Mesenchymal stem cell (in vitro differentiated cells and primary cell): ENCODE data around the gene RAB38.

ENCODE experiments used
- DNase-seq: peaks from one replicate; pipeline ENCODE4 v3.0.0-alpha.2; 2013
- H2AFZ ChIP-seq: one replicate; pipeline ENCODE4 v1.6.1; 2013; ENCODE audit warnings: low read depth, mild to moderate bottlenecking, control low read depth, inconsistent platforms, low read length, moderate library complexity
- H2AK5ac ChIP-seq: 2 replicates; pipeline ENCODE4 v1.6.1; 2013; ENCODE audit warnings: low read length, moderate library complexity, mild to moderate bottlenecking, inconsistent platforms; ENCODE audit not compliant: severe bottlenecking
- H2BK120ac ChIP-seq: one replicate; pipeline ENCODE4 v1.6.1; 2013; ENCODE audit warnings: low read depth, mild to moderate bottlenecking, inconsistent platforms, low read length, moderate library complexity
- H2BK12ac ChIP-seq, 2 experiments: one replicate each; pipeline ENCODE4 v1.6.1; 2013; ENCODE audit warnings: inconsistent platforms in 2 of 2, low read length in 2 of 2, mild to moderate bottlenecking in 2 of 2, moderate library complexity in 2 of 2, control low read depth in 1 of 2
- H2BK15ac ChIP-seq: one replicate; pipeline ENCODE4 v1.6.1; 2013; ENCODE audit warnings: mild to moderate bottlenecking, low read depth, inconsistent platforms; ENCODE audit not compliant: poor library complexity, severe bottlenecking
- H2BK5ac ChIP-seq: 2 replicates; pipeline ENCODE4 v1.6.1; 2013; ENCODE audit warnings: low read depth, mild to moderate bottlenecking, low read length, control low read depth, inconsistent platforms; ENCODE audit not compliant: poor library complexity, severe bottlenecking
- H3K14ac ChIP-seq, 2 experiments: one replicate each; pipeline ENCODE4 v1.6.1; 2013; ENCODE audit warnings: inconsistent platforms in 2 of 2, low read length in 2 of 2, control low read depth in 1 of 2, mild to moderate bottlenecking in 1 of 2, moderate library complexity in 1 of 2
- H3K18ac ChIP-seq, 2 experiments: one replicate each; pipeline ENCODE4 v1.6.1; 2013; ENCODE audit warnings: inconsistent platforms in 2 of 2, low read length in 2 of 2, control low read depth in 1 of 2, low read depth in 1 of 2, mild to moderate bottlenecking in 1 of 2
- H3K23ac ChIP-seq, 2 experiments: one replicate each; pipeline ENCODE4 v1.6.1; 2013; ENCODE audit warnings: inconsistent platforms in 2 of 2, low read length in 2 of 2, mild to moderate bottlenecking in 2 of 2, moderate library complexity in 2 of 2, control low read depth in 1 of 2
- H3K27ac ChIP-seq: 2 replicates; pipeline ENCODE4 v1.5.1; 2013; ENCODE audit warnings: mild to moderate bottlenecking, moderate library complexity, low read length, control low read depth, inconsistent platforms; ENCODE audit not compliant: poor library complexity, severe bottlenecking
- H3K27me3 ChIP-seq, 2 experiments: 2 replicates each; pipeline versions ENCODE4 v1.6.1 to v1.7.0; 2013; ENCODE audit warnings: low read length in 2 of 2, mild to moderate bottlenecking in 2 of 2, moderate library complexity in 2 of 2, control low read depth in 1 of 2, inconsistent platforms in 1 of 2; ENCODE audit not compliant: control insufficient read depth in 1 of 2, insufficient read depth in 1 of 2
- H3K36me3 ChIP-seq, 2 experiments: 2 replicates each; pipeline versions ENCODE4 v1.6.1 to v1.7.0; 2013; ENCODE audit warnings: low read length in 2 of 2, control low read depth in 1 of 2, inconsistent platforms in 1 of 2, low read depth in 1 of 2, mild to moderate bottlenecking in 1 of 2; ENCODE audit not compliant: insufficient read depth in 2 of 2, control insufficient read depth in 1 of 2
- H3K4ac ChIP-seq, 2 experiments: one replicate each; pipeline ENCODE4 v1.6.1; 2013; ENCODE audit warnings: inconsistent platforms in 2 of 2, low read length in 2 of 2, mild to moderate bottlenecking in 2 of 2, moderate library complexity in 2 of 2, control low read depth in 1 of 2, low read depth in 1 of 2
- H3K4me1 ChIP-seq: 2 replicates; pipeline ENCODE4 v1.6.1; 2013; ENCODE audit warnings: low read depth, low read length, control low read depth; ENCODE audit not compliant: control insufficient read depth, insufficient read depth
- H3K4me2 ChIP-seq: 2 replicates; pipeline ENCODE4 v1.6.1; 2013; ENCODE audit warnings: low read length, mild to moderate bottlenecking, inconsistent platforms; ENCODE audit not compliant: poor library complexity, severe bottlenecking
- H3K4me3 ChIP-seq, 2 experiments: 2 replicates each; pipeline versions ENCODE4 v1.5.1 to v1.7.0; 2013; ENCODE audit warnings: low read length in 2 of 2, mild to moderate bottlenecking in 2 of 2, control low read depth in 1 of 2, low read depth in 1 of 2; ENCODE audit not compliant: insufficient read depth in 1 of 2
- H3K79me1 ChIP-seq: replicated peaks from 2 replicates; pipeline ENCODE4 v1.6.1; 2013; ENCODE audit warnings: mild to moderate bottlenecking, control low read depth, low read length, inconsistent platforms; ENCODE audit not compliant: poor library complexity, severe bottlenecking
- H3K9ac ChIP-seq: 2 replicates; pipeline ENCODE4 v1.7.0; 2013; ENCODE audit warnings: mild to moderate bottlenecking, low read length, moderate library complexity
- H3K9me3 ChIP-seq: 2 replicates; pipeline ENCODE4 v1.7.0; 2013; ENCODE audit warnings: mild to moderate bottlenecking, low read length; ENCODE audit not compliant: control insufficient read depth
- H4K8ac ChIP-seq: one replicate; pipeline ENCODE4 v1.6.1; 2013; ENCODE audit warnings: inconsistent platforms, mild to moderate bottlenecking, low read length, moderate library complexity
- H4K91ac ChIP-seq: one replicate; pipeline ENCODE4 v1.6.1; 2013; ENCODE audit warnings: mild to moderate bottlenecking, low read length, inconsistent platforms
- WGBS: methylation state at CpG from one replicate; pipeline ENCODE4 v1.1.7; 2013; ENCODE audit warnings: mixed read lengths; 5-methylcytosine and 5-hydroxymethylcytosine counted together

RAB38 gene

DNA sequence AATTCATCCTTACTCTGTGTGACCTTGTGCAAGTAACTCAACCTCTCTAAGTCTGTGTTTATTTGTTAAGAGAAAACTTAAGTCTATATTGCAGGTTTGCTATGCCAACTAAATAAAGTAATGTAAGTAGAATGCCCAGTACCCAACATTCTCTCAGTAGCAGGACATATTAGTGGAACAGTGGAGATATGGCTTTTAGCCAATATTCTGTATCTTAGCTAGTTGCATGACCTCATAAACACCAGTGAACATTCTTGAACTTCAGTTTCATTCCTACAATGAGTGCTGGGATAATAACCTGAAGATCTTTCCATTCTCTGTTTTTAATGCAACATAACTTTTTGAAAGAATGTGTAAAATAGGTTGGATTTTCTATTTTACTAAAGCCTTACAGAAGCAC is 77.0 kb downstream of the RAB38 start:
- Histone ChIP-seq H3K4ac (no peak overlapping the region), H3K4me1 (no peaks in the 10 kb centered on the region), H3K9ac (no peak overlapping the region), H3K14ac (no peak overlapping the region), H4K91ac (no peak overlapping the region), H3K27ac (no peak overlapping the region), H2BK15ac (no peak overlapping the region), H3K27me3 (no peaks in the 10 kb centered on the region), H3K4me3 (no peak overlapping the region), H2BK5ac (no peak overlapping the region), H3K36me3 (no peaks in the 10 kb centered on the region), H3K23ac (no peak overlapping the region), H2AFZ (no peak overlapping the region), H3K18ac (no peak overlapping the region), H3K9me3 (no peaks in the 10 kb centered on the region), H2AK5ac (no peak overlapping the region), H2BK120ac (no peak overlapping the region), H2BK12ac (no peak overlapping the region), H3K79me1 (no peaks in the 10 kb centered on the region), H4K8ac (no peak overlapping the region), H3K4me2 (no peak overlapping the region)
- DNase-seq = no peak

DNA sequence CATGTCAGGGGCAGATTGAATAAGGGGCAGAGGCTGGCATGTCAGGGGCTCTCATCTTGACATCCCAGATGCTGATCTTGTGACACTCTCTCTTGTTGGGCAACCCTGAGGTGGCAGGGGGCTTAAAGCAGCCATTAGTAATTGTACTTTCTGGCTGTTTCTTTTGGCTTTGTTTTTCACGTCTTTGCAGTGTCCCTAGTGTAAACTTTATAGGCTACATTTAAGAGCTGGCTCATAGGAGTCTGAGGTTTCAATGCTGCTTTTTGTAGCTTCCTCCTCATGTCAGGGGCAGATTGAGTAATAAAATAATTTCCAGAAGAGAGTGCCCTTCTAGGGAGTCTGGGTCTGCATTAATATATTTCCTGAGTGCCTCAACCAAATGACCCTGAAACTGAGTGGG is 86.1 kb downstream of the RAB38 start:
- H3K27me3 ChIP-seq = no peaks in the 10 kb centered on the region
- H3K4me1 ChIP-seq = no peaks in the 10 kb centered on the region
- H2BK120ac ChIP-seq = no peak overlapping the region
- no peak overlapping the region for H3K4me2 ChIP-seq
- no peak overlapping the region for H3K18ac ChIP-seq
- no peaks in the 10 kb centered on the region for H3K36me3 ChIP-seq
- no peak overlapping the region for H4K91ac ChIP-seq
- H2AK5ac ChIP-seq = no peak overlapping the region
- no peak overlapping the region for H2BK12ac ChIP-seq
- no peak overlapping the region for H3K27ac ChIP-seq
- H3K9me3 ChIP-seq = no peaks in the 10 kb centered on the region
- H2BK5ac ChIP-seq = no peak overlapping the region
- H3K79me1 ChIP-seq = no peaks in the 10 kb centered on the region
- H3K9ac ChIP-seq = no peak overlapping the region
- 86% methylated on average over 1 of the region's 1 CpG for WGBS
- no peak overlapping the region for H2BK15ac ChIP-seq
- no peak for DNase-seq
- H3K23ac ChIP-seq = no peak overlapping the region
- H3K4me3 ChIP-seq = no peak overlapping the region
- H3K14ac ChIP-seq = no peak overlapping the region
- H2AFZ ChIP-seq = no peak overlapping the region
- H3K4ac ChIP-seq = no peak overlapping the region
- no peak overlapping the region for H4K8ac ChIP-seq

- H3K23ac ChIP-seq = no peak overlapping the region
- H2AK5ac ChIP-seq = no peak overlapping the region
- no peaks in the 10 kb centered on the region for H3K4me1 ChIP-seq
- H2AFZ ChIP-seq = no peak overlapping the region
- no peak overlapping the region for H3K18ac ChIP-seq
- H3K36me3 ChIP-seq = no peaks in the 10 kb centered on the region
- no peaks in the 10 kb centered on the region for H3K27me3 ChIP-seq
- H2BK5ac ChIP-seq = no peak overlapping the region
- H2BK15ac ChIP-seq = no peak overlapping the region
- no peak overlapping the region for H3K14ac ChIP-seq
- H3K79me1 ChIP-seq = no peaks in the 10 kb centered on the region
- no peak overlapping the region for H2BK120ac ChIP-seq
- no peak overlapping the region for H4K8ac ChIP-seq
- no peak overlapping the region for H3K27ac ChIP-seq
- H3K9ac ChIP-seq = no peak overlapping the region
- no peak overlapping the region for H3K4ac ChIP-seq
- no peaks in the 10 kb centered on the region for H3K9me3 ChIP-seq
- H4K91ac ChIP-seq = no peak overlapping the region
- DNase-seq = no peak
- H3K4me3 ChIP-seq = no peak overlapping the region
- no peak overlapping the region for H2BK12ac ChIP-seq
- WGBS = 58% methylated on average over 3 of the region's 3 CpGs
- no peak overlapping the region for H3K4me2 ChIP-seq
Observed at GRCh38 chr11:88087337-88087736, 87.9 kb downstream of the RAB38 start.

- Histone ChIP-seq H4K8ac (no peak overlapping the region), H4K91ac (no peak overlapping the region), H2BK120ac (no peak overlapping the region), H3K4me3 (no peak overlapping the region), H3K79me1 (no peaks in the 10 kb centered on the region), H3K4me2 (no peak overlapping the region), H3K4me1 (no peaks in the 10 kb centered on the region), H3K27ac (no peak overlapping the region), H2AK5ac (no peak overlapping the region), H2BK15ac (no peak overlapping the region), H3K9me3 (no peaks in the 10 kb centered on the region), H2AFZ (no peak overlapping the region), H3K27me3 (no peaks in the 10 kb centered on the region), H3K4ac (no peak overlapping the region), H3K18ac (no peak overlapping the region), H3K36me3 (no peaks in the 10 kb centered on the region), H2BK12ac (no peak overlapping the region), H3K14ac (no peak overlapping the region), H2BK5ac (no peak overlapping the region), H3K9ac (no peak overlapping the region), H3K23ac (no peak overlapping the region)
- WGBS = 76% methylated on average over 2 of the region's 2 CpGs
- DNase-seq = no peak
Observed at GRCh38 chr11:88086297-88086696, 88.9 kb downstream of the RAB38 start.
